NOMO-1 (cell line): ENCODE data around the gene SLC43A2.
"Not testable (repeated sequence)": the region's sequence is repeated elsewhere in the genome, so short reads cannot be mapped to it uniquely, and the experiment has no call there.

Experiments used
- DNase-seq, 2 experiments: peaks; one replicate each; lab custom pipeline; 2025; ENCODE audit not compliant: unreplicated experiment in 2 of 2; lab: John Stamatoyannopoulos, UW

The SLC43A2 gene

GRCh38 chr17:1627982-1628855, at the start of gene SLC43A2:
Gene SLC43A2, minus strand, starts transcription at chr17:1628834. Its CDS starts 960 bp downstream, at chr17:1627874.
- peak; percentile 60 to 86 for DNase-seq

DNA sequence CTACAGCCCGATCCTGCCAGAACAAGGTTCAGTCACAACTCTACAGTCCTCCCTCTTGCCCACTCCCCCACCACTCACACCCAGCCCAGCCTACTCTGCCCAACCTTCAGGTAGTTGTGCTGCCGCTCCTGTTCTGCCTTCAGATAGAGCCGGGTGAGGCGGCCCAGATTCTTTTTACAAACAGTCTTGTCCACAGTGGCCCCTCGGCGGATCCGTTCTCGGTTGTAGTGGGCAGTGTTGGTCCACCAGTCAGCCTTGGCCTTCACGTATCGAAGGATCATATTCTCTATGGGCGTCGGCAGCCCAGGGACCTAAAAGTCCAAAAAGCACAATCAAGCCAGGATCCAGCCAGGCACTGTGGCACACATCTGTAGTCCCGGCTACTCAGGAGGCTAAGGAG, 47.8 kb upstream of the SLC43A2 start:
- DNase-seq: no peak

DNA sequence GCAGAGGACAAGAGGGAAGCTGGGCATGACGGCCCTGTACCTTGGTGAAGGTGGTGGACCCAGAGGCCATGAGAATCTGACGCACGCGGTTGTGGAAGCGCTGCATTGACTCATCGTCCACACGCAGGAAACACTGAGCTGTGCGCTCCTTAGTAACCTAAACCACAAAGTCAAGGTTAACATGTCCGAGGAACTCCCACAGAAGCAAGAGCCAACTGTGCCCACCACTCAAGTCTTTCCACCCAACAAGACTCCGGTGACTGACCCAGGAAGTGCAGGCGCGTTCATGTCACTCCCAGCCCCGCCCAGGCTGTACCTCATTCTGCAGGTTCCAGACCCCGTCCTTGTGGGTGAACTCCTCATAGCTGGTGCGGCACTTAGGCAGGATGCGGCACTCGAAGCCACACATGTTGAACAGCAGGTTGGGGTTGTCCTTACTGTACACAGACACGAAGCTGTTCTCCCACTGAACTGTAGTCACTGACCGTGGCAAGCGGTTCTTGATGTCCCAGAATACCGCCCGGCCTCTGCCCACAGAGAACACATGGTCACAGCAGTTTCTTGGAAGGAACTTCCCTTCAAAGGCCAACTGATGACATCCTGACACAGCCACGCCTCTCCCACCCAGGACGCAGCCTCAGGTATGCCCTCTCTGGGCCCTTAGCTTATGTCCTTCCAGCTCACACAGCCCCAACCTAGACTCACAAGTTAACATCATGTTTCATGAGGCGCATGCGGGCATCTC, 44.6 kb upstream of the SLC43A2 start:
- no peak for DNase-seq

GRCh38 chr17:1663934-1664333, 35.3 kb upstream of the SLC43A2 start:
- not testable (repeated sequence) for DNase-seq

DNA sequence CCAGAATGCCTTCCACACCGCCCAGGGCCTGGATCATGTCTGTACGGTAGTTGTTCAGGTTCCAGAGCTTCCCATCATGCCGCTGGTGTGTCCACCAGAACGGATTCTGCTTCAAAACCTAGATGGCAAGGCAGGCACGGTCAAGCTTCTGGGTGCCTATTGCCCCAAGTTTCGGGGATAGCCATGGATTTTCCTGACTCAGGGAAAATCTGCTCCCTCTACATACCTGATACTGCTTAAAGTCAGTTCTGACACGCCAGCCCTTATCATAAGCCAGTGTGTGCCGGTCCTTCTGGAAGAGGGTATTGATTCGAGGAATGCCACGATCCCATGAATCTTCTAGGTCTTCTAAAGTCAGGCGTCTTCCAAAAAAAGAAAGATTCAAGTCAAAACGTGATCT, 32.4 kb upstream of the SLC43A2 start:
- no peak for DNase-seq

DNA sequence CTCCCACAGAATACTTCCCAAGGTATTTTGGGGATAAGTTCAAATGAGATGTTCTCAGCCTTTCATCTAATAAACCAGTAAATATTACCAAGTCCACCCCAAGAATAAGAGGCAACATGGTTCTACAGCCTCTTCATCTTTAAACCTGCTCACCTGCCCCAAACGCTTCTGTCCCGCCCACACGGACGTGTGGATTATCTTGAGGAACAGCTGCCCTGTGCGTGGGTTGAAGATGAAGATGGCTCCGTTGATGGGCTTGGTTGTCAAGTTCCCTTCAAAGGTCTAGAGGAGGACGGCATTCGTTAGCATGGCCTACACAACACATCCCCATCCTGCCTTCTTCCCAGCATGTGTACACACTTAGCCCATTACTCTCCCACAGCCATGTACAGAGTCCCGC, 29.5 kb upstream of the SLC43A2 start:
- DNase-seq: no peak

GRCh38 chr17:1653735-1654134, 25.1 kb upstream of the SLC43A2 start:
- DNase-seq: no peak

DNA sequence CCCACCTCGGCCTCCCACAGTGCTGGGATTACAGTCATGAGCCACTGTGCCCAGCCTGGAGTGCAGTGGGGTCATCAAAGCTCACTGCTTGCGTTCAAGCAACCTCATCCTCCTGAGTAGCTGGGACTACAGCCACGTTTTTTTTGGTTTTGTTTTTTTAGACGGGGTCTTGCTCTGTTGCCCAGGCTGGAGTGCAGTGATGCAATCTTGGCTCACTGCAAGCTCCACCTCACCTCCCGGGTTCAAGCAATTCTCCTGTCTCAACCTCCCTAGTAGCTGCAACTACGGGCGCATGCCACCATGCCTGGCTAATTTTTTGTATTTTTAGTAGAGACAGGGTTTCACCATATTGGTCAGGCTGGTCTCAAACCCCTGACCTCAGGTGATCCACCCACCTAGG, 24.2 kb upstream of the SLC43A2 start:
- DNase-seq: not testable (repeated sequence)

DNA sequence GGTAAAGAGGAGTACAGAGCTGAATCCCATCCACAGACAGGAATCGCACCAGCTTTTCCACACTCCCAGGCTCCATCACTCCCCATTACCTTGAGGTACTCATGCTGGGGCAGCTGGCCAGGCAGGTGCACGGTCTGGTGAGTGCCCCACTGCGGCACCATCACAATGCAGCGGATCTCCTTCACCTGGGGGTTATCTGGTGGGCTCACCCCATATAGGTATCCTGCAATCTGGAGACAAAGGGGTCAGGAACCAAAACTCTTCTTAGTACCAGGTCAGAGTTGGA, 22.9 kb upstream of the SLC43A2 start:
- DNase-seq: no peak

- DNase-seq: no peak
Measured at GRCh38 chr17:1650731-1651558, 22.3 kb upstream of the SLC43A2 start.

GRCh38 chr17:1649844-1650501, 21.3 kb upstream of the SLC43A2 start, which contains the start of gene RILP:
Gene RILP, minus strand, starts transcription at chr17:1649866. Its CDS starts 62 bp downstream, at chr17:1649804.
- peak; percentile 42 to 60 for DNase-seq

DNA sequence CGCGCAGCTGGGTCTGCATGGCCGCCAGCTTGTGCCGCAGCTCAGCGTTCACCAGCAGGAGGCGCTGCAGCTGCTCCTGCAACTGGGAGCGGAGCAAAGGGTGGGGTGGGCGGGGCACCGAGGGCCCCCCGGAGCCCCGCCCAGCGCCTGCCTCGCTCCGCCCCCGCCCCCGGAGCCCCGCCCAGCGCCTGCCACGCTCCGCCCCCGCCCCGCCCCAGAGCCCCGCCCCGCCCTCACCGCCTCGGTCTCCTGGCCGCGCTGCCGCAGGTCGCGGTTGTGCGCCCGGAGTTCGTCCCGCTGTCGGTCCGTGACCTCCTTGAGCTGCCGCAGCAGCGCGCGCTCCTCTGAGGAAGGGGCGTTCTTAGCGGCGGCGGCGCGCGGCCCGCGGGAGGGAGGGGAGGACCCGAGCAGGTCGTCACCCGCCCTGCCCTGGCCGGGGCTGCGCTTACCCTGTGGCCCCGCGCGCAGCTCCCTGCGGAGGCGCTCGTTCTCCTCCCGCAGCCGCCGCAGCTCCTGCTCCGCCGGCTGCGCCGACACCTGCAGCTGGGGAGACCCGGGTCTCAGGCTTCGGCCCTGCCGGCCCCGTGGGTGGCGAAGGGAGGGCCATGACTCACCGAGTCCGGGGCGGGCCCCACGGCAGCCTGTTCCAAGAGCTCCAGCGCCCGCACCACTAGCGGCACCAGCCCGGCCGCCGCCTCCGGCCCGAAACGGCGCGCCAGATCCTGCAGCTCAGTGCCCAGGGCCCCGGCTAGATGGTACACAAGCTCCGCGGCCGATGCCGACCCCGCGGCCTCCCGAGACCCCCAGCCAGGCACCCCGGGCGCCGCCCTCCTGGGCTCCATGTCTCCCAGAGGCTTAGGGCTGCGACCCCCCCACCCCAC, 20.6 kb upstream of the SLC43A2 start:
- peak; percentile 79 to 88 for DNase-seq

DNA sequence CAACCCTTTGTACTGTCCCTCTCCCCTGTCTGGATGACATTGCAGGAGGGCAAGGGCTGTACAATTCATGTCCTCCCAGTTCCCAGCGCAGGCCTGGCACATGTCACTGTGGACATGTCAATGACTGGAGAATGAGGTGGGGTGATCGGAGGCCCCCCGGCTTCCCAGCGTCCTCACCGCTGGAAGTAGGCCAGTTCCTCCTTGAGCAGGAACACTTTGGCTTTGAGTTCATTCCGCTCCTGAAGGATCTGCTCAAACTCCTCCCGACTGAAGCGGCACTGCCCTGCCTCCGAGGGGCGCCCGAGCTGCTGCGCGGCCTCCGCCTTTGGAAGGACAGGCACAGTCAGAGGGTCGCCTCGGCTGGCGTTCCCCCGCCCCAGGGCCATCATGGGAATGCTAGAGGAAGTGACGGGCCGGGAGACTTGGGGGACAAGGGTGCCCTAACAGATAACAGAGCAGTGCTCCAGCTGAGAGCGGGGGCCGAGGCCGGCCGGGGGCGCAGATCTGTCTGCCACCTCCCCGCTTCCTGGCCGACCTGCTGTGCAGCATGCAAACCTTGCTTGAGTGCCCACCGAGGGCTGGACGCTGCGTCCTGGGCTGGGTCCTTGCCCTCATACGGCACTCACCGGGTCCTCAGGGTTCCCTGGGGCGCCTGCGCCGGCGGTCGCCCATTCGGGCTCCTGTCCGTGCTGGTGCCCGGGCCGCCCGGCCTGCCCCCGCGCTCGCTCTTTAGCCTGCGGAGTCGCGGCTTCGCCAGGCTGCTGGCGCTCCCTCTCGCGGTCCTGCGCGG, 19.7 kb upstream of the SLC43A2 start:
- DNase-seq: no peak

- no peak for DNase-seq
Measured at GRCh38 chr17:1647802-1648171, 19.2 kb upstream of the SLC43A2 start.

- DNase-seq: no peak
Measured at GRCh38 chr17:1646199-1646875, 17.7 kb upstream of the SLC43A2 start.

DNA sequence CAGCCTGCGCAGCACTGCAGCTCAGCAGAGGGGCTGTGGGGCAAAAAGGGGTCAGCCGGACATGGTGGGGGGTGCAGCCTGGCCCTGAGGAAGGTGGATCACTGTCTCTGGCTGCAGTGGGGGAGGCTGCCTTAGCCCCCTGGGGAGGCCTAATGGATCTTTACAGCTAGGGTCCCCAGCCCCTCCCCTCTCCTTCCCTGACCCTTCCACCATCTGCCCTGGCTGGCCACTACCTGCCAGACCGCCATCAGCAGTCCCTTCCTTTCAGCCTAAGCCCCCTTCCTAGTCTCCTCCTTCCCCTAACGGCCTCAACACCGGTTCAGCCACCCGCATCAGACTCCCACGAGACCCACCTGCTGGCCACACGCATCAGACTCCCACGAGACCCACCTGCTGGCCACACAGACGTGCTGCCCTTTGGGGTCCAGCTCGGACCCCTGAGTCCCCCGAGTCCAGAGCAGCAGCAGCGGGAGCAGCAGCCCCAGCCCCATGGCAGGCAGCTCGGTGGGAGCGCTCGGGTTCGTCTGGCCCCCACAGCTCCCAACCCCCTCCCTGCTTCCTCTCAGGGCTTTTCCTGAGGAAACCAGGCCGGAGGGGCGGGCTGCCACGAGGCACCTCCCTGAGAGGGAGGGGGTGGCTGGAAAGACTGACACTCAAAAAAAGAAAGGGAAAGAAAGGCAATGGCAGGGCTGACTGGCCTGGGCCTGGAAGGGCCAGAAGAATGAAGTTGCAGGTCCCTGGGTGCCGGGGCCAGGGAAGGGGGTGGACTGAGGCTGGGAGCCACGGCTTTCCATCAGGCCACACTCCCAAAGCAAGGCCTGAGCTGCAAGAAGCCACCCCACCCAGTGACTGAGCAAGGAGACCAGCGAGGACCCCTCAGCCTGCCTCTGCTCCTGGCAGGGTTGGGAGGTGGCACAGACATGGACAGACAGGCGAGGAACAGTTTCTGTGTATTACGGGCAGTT, 16.9 kb upstream of the SLC43A2 start, which contains the start of gene SCARF1:
SCARF1 (minus strand) TSS at position 526 of the 965 bp plus-strand sequence; CDS start at position 491, 35 bp downstream.
- no peak for DNase-seq
